Vagina (tissue), 2 donors: ENCODE data around the gene ZNF407.

Experiments used
- CTCF ChIP-seq, 3 experiments: fragments of 450-650 bp in 2 of 3; fragments of 200-600 bp in 1 of 3; sonication (generic) in 1 of 3; IDR thresholded peaks; one replicate each; pipeline ENCODE4 v1.5.1; 2017 to 2019; ENCODE audit warnings: antibody characterized with exemption in 3 of 3, mild to moderate bottlenecking in 2 of 3, moderate library complexity in 2 of 3
- POLR2A ChIP-seq, 2 donors: fragments of 450-650 bp; IDR thresholded peaks; one replicate each; pipeline ENCODE4 v1.6.1; 2017; ENCODE audit warnings: antibody characterized with exemption in 2 of 2, mild to moderate bottlenecking in 2 of 2, moderate library complexity in 2 of 2
- POLR2AphosphoS5 ChIP-seq, 2 donors: sonication (generic); formaldehyde crosslinking; IDR thresholded peaks; one replicate each; pipeline ENCODE4 v1.9.0; 2017; ENCODE audit warnings: antibody characterized with exemption in 2 of 2, mild to moderate bottlenecking in 2 of 2, low read depth in 1 of 2; ENCODE audit not compliant: insufficient read depth in 1 of 2

GRCh38 chr18:75070625-75071483, 473.2 kb downstream of the ZNF407 start:
- TF ChIP-seq CTCF (IDR thresholded peaks at IDR 0.05) (no peak), POLR2A (IDR thresholded peaks at IDR 0.05) (no peak), POLR2AphosphoS5 (IDR thresholded peaks at IDR 0.05; ENCODE audit: insufficient read depth in 1 of 2, low read depth in 1 of 2) (peak; percentile 31 to 82)
